DOHH2 (cell line): ENCODE results near the gene PEX1.

Experiments used
- CTCF ChIP-seq: fragments of 200-600 bp; sonication (generic); IDR thresholded peaks from one replicate; pipeline ENCODE4 v1.5.1; 2014; ENCODE audit warnings: antibody characterized with exemption, mild to moderate bottlenecking, low read depth, low read length; ENCODE audit not compliant: poor library complexity, severe bottlenecking
- EZH2phosphoT487 ChIP-seq: fragments of 200-600 bp; sonication (generic); IDR thresholded peaks from 2 replicates; pipeline ENCODE4 v1.6.1; 2017; ENCODE audit warnings: borderline replicate concordance, mild to moderate bottlenecking, antibody characterized with exemption, low read length, moderate library complexity, mixed read lengths

GRCh38 chr7:92528958-92529264, 591 bp upstream of the PEX1 start:
- TF ChIP-seq CTCF (no peak), EZH2phosphoT487 (no peak)
